ENCODE results near the gene GUK1.

DNA sequence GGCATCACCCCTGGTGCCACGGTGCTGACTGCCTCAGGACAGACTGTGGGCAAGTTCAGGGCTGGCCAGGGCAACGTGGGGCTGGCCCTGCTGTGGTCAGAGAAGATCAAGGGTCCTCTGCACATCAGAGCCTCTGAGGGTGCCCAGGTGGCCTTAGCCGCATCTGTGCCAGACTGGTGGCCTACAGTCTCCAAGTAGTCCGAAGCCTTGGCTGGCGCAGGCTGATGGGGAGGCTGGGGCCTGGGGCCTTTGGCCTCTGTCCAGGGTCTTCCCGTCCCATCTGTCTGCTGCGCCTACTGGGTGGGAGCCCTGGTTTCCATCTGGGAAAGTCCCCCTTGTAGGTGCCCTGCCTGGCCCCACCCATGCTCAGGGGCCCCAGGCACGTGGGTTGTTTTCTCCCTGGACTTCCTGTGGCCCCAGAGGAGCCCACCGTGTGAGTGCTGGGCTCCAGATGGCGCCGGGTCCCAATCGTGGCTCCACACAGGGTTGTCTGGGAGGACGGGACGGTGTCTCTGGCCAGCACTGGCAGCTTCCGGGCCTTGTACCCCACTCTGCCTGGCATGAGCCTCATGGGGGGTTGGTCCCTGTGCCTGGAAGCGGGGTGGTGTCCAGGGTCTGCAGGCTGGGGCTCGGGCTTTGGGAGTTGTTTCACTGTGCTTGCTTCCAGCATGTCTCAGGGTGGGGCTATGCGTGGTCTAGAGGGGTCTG is 35.4 kb downstream of the GUK1 start:
- TF ChIP-seq EZH2phosphoT487 (IDR thresholded peaks at IDR 0.05; ENCODE audit: low read length) = no peak
- no peak for TF ChIP-seq CTCF (IDR thresholded peaks at IDR 0.05; ENCODE audit: low read length)
- no peak for TF ChIP-seq EZH2 (optimal IDR thresholded peaks at IDR 0.05; ENCODE audit: low read depth, low read length)
